ENCODE results near the gene GALNTL6. TPM values are rescaled to one million over a fixed set of nuclear protein-coding genes. Genes with fewer than 3 reads are reported as not detected.
"Not testable (repeated sequence)": the region's sequence is repeated elsewhere in the genome, so short reads cannot be mapped to it uniquely, and the experiment has no call there.

GALNTL6 gene
- total RNA-seq, 1 experiment from 2014 or later = not detected

GRCh38 chr4:172957216-172957615 is 1144.0 kb downstream of the GALNTL6 start:
- Mint-ChIP-seq H3K9me3 (ENCODE audit: unreplicated experiment) (no peaks in the 10 kb centered on the region), H3K27me3 (ENCODE audit: insufficient read depth, unreplicated experiment) (peaks cover 22% of the 10 kb centered on the region), H3K4me1 (ENCODE audit: insufficient read depth, unreplicated experiment) (peaks cover 17% of the 10 kb centered on the region), H3K36me3 (ENCODE audit: insufficient read depth, unreplicated experiment) (no peaks in the 10 kb centered on the region), H3K4me3 (ENCODE audit: unreplicated experiment) (no peak overlapping the region), H3K27ac (ENCODE audit: low read depth, unreplicated experiment) (no peak overlapping the region)
- TF ChIP-seq CTCF (IDR thresholded peaks at IDR 0.05; ENCODE audit: unreplicated experiment) = no peak
- no TSS peak for BruUV-seq (replicated peaks)
- intact Hi-C loops (cut with micrococcal nuclease) = no loop called here
- CTCF ChIA-PET = interaction anchor here (1.1 kb wide), 1 partner anchor 56 kb away, joined by 3 read pairs; no protein-coding TSS in a partner anchor
- no peak for DNase-seq (ENCODE audit: unreplicated experiment)
- POLR2A ChIA-PET = no interaction called here

- peaks cover 2% of the 10 kb centered on the region for H3K9me3 Mint-ChIP-seq (ENCODE audit: unreplicated experiment)
- H3K4me3 Mint-ChIP-seq (ENCODE audit: unreplicated experiment) = no peak overlapping the region
- CTCF ChIA-PET = interaction anchor here (0.8 kb wide), 1 partner anchor 11 kb away, joined by 3 read pairs; no protein-coding TSS in a partner anchor
- peaks cover 36% of the 10 kb centered on the region for H3K27me3 Mint-ChIP-seq (ENCODE audit: insufficient read depth, unreplicated experiment)
- H3K4me1 Mint-ChIP-seq (ENCODE audit: insufficient read depth, unreplicated experiment) = peaks cover 23% of the 10 kb centered on the region
- POLR2A ChIA-PET = interaction anchor here (0.9 to 1.8 kb wide), 3 partner anchors 11 to 19 kb away, joined by 3 to 8 read pairs (median 5); no protein-coding TSS in a partner anchor
- DNase-seq (ENCODE audit: unreplicated experiment) = peak; percentile 91
- TF ChIP-seq CTCF (IDR thresholded peaks at IDR 0.05; ENCODE audit: unreplicated experiment) = no peak
- BruUV-seq (replicated peaks) = no TSS peak
- H3K36me3 Mint-ChIP-seq (ENCODE audit: insufficient read depth, unreplicated experiment) = no peaks in the 10 kb centered on the region
- intact Hi-C loops (cut with micrococcal nuclease) = no loop called here
- no peak overlapping the region for H3K27ac Mint-ChIP-seq (ENCODE audit: low read depth, unreplicated experiment)
These were observed 1149.6 kb downstream of the GALNTL6 start for GRCh38 chr4:172962564-172963353.

GRCh38 chr4:172963498-172964294 is 1150.5 kb downstream of the GALNTL6 start:
- BruUV-seq (replicated peaks) = no TSS peak
- no peak for TF ChIP-seq CTCF (IDR thresholded peaks at IDR 0.05; ENCODE audit: unreplicated experiment)
- H3K27me3 Mint-ChIP-seq (ENCODE audit: insufficient read depth, unreplicated experiment) = peaks cover 45% of the 10 kb centered on the region
- intact Hi-C loops (cut with micrococcal nuclease) = no loop called here
- no peak for DNase-seq (ENCODE audit: unreplicated experiment)
- H3K9me3 Mint-ChIP-seq (ENCODE audit: unreplicated experiment) = peaks cover 9% of the 10 kb centered on the region
- H3K4me1 Mint-ChIP-seq (ENCODE audit: insufficient read depth, unreplicated experiment) = peaks cover 23% of the 10 kb centered on the region
- H3K27ac Mint-ChIP-seq (ENCODE audit: low read depth, unreplicated experiment) = no peak overlapping the region
- CTCF ChIA-PET = interaction anchor here (0.8 kb wide), 1 partner anchor 12 kb away, joined by 3 read pairs; no protein-coding TSS in a partner anchor
- no peak overlapping the region for H3K4me3 Mint-ChIP-seq (ENCODE audit: unreplicated experiment)
- POLR2A ChIA-PET = no interaction called here
- no peaks in the 10 kb centered on the region for H3K36me3 Mint-ChIP-seq (ENCODE audit: insufficient read depth, unreplicated experiment)

- intact Hi-C loops (cut with micrococcal nuclease); H3K4me1 Mint-ChIP-seq (ENCODE audit: insufficient read depth, unreplicated experiment); H3K27ac Mint-ChIP-seq (ENCODE audit: low read depth, unreplicated experiment); H3K4me3 Mint-ChIP-seq (ENCODE audit: unreplicated experiment); H3K36me3 Mint-ChIP-seq (ENCODE audit: insufficient read depth, unreplicated experiment); BruUV-seq (replicated peaks); DNase-seq (ENCODE audit: unreplicated experiment); POLR2A ChIA-PET; CTCF ChIA-PET: not testable (repeated sequence)
- Mint-ChIP-seq H3K9me3 (ENCODE audit: unreplicated experiment) (peaks cover 24% of the 10 kb centered on the region), H3K27me3 (ENCODE audit: insufficient read depth, unreplicated experiment) (peaks cover 58% of the 10 kb centered on the region)
These were observed 1157.0 kb downstream of the GALNTL6 start for GRCh38 chr4:172970189-172970588.
